Measurements from ENCODE around the gene SLC24A3.

Gene SLC24A3

DNA sequence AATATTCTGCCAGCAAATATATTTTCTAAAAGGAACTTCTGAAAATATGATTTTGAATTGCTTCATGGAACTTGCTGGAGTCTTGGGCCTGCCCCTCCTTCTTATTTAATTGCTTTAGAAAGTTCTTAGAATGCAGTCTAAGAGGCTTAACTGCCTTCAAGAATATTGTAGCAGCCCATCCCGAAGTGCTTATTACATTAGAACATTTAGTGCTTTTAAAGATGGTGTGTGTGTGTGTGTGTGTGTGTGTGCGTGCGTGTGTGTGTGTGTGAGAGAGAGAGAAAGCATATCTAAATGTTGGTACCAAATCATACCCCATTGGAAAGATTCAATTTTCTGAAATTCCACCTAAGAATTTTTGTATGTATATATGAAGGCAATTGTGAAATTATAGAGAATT is 193.5 kb downstream of the SLC24A3 start:
- H3K4me3 ChIP-seq (ENCODE audit: low read length) = no peak overlapping the region
- TF ChIP-seq ZNF274 (IDR thresholded peaks at IDR 0.05; ENCODE audit: low read depth, low read length) = no peak

DNA sequence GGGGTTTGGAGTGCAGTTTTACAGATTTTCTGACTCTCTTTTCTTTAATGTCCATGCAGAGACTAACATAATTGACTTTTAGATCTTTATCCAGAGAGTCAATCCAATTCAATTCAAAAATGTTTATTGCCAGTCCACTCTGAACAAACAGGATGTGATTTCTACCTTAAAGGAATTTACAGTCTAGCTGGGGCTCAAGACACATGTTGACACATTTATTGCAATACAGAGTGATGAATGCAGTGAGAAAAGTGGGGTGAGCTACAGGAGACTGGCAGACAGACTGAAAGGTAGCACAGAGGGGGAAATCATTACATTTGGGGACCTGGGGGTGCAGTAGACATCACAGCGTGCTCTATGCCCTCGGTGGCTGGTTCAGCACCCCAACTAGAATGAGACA is 193.9 kb downstream of the SLC24A3 start:
- TF ChIP-seq ZNF274 (IDR thresholded peaks at IDR 0.05; ENCODE audit: low read depth, low read length) = no peak
- no peak overlapping the region for H3K4me3 ChIP-seq (ENCODE audit: low read length)

DNA sequence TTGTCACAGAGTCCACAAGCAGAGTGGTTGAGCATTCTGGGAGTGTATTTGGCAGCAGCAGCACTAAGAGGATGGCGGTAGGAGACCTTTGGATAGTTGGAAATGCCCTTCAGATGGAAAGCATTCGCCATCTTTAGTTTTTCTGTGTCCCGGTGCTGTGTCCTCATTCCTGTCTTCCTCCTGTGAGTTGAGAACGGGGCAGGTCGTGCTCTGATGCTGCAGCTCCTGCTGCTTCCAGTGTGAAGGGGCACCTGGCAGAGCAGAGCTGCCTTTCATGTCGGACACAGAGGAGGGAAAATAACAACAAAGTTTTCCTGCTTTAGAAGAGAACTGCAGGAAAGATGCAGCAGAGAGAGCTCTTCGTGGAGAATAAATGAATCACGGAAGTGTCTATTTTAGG is 194.8 kb downstream of the SLC24A3 start:
- no peak overlapping the region for H3K4me3 ChIP-seq (ENCODE audit: low read length)
- TF ChIP-seq ZNF274 (IDR thresholded peaks at IDR 0.05; ENCODE audit: low read depth, low read length) = no peak

DNA sequence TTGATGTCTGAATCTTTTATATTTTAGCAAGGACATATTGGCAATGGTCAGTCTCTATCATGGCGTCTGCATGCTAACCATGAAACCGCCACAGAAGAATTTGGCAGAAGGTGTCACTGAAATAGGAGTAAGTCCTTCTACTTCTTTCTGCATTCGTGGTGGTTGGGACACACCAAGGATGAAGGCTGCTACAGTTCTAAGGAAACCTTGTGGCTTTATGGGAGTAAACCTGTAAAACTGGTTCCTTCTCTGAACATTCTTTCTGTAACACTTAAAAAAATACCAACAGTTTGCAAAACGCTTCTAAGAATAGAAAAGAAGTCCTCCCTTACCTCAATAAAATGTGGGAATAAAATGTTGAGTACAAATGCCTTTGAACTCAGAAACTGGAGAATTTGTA is 195.3 kb downstream of the SLC24A3 start:
- H3K4me3 ChIP-seq (ENCODE audit: low read length) = no peak overlapping the region
- no peak for TF ChIP-seq ZNF274 (IDR thresholded peaks at IDR 0.05; ENCODE audit: low read depth, low read length)

DNA sequence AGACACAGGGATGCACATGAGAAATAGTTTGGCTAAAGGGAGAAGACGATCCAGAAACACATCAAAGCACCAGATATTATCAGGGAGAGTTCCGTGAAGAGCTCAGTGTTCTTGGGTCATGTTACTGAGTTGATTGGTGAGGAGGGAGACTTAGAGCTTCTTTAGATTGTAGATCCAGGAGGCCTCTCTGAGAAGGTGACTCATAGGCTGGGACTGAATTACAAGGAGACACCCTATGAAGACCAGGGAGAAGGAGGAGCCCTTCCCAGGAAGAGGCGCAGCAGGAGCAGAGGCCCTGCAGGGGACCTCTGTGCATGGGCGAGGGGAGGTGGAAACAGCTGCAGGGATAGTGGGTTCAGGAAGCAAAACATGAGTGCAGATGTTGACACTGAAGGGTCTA is 196.5 kb downstream of the SLC24A3 start:
- TF ChIP-seq ZNF274 (IDR thresholded peaks at IDR 0.05; ENCODE audit: low read depth, low read length) = no peak
- H3K4me3 ChIP-seq (ENCODE audit: low read length) = no peak overlapping the region

DNA sequence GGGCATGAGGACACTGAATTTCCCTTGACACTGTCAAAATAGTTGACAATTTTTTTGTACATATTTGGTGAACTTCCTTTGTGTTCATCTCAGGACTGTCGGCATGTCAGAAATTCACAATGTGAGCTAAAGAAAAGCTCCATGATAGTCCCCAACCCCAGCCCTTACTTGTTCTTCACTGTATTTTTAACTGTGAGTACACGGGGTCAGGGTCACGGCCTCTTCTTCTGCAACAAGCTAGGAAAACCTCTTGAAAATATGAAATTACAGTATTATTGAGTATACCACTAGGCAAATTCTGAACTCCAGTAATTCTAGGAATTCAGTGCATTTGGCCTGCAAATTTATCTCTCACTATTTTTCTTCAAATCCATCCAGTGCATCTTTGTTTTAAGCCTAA is 199.4 kb downstream of the SLC24A3 start:
- no peak overlapping the region for H3K4me3 ChIP-seq (ENCODE audit: low read length)
- TF ChIP-seq ZNF274 (IDR thresholded peaks at IDR 0.05; ENCODE audit: low read depth, low read length) = no peak

DNA sequence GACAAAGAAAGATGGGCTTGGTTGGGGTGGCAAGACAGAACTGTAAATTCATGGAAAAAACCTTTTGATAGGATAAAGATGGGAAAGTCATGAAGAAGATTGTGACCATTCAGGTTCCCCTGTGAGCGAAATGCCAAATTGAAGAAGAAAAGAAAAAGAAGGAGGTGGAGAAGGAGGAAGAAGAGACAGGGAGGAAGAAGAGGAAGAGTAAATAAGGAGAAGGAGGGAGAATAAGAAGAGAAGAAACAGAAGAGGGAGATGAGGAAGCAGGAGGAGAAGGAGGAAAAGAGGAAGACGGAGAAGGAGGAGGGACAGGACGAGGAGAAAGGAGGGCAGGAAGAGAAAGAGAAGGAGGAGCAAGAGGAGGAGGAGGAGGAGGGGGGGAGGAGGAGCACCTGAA is 199.8 kb downstream of the SLC24A3 start:
- no peak overlapping the region for H3K4me3 ChIP-seq (ENCODE audit: low read length)
- TF ChIP-seq ZNF274 (IDR thresholded peaks at IDR 0.05; ENCODE audit: low read depth, low read length) = no peak

DNA sequence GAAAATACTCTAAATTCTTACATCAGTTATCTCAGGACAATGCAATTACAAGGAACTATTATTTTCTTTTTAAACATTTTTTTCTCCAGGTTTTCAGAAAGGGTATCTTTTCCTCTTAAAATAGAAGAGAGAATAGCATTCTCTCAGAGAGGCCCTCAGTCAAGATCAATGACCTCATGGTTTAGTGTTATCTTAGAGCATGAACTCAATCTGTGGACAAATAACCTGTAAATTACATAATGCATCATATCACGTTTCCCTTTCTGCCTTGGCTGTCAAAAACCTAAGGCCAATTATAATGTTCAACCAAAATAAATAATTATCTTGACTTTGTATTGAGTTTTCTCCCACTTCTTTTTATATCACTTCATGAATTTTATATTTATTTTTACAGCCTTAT is 202.2 kb downstream of the SLC24A3 start:
- TF ChIP-seq ZNF274 (IDR thresholded peaks at IDR 0.05; ENCODE audit: low read depth, low read length) = no peak
- H3K4me3 ChIP-seq (ENCODE audit: low read length) = no peak overlapping the region

DNA sequence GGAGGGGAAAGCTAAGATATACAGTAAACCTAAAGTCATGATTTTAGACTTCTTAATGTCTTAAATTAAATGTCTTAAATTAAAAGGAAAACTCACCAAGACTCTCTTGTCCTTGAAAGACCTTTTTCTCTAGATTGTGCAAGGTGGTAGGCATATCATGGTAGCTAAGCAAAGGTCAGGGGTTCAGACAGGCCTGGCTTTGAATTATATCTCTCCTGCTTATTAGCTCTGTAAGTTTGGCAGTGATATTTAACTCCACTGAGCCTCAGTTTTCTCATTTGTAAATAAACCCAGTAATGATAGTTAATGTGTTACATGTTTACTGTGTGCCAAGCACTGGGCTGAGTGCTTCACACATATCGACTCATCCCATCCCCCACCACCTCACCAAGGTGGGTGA is 203.3 kb downstream of the SLC24A3 start:
- TF ChIP-seq ZNF274 (IDR thresholded peaks at IDR 0.05; ENCODE audit: low read depth, low read length) = no peak
- H3K4me3 ChIP-seq (ENCODE audit: low read length) = no peak overlapping the region

DNA sequence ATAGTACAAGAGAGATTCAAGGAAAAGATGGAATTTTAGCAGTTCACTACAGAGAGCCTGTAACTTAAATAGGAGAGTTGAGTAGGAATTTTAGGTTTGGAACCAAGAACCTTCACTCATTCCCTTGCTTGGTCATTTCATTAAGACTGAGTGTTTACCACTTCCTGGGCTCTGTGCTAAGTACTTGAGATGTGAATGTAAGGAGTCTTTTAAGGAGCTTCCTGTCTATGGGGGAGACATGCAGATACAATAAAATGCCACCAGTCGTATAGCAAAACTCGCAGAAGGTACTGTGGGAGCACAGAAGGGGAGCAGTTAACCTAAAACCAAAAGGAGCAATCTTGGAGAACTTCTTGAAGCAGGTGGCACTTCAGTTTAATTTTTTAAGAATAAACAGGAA is 204.2 kb downstream of the SLC24A3 start:
- no peak for TF ChIP-seq ZNF274 (IDR thresholded peaks at IDR 0.05; ENCODE audit: low read depth, low read length)
- H3K4me3 ChIP-seq (ENCODE audit: low read length) = no peak overlapping the region

DNA sequence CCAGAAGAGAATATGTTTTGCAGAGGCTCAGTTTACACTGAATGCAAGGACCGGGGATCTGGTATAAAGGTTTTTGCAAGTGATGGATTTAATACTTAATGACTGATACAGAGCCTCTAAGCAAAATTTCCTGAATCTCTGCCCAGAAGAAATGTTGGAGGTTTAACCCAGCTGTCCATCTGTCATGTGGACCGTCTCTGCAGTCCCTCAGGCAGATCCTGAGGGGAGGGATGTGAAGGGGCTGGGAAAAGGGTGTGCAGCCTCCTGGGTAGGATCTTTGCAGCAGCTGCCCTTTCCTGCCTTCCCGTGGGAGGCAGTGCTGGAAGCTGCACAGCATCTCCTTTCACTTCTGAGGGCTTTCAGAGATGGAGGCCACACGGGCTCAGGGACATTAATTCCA is 207.0 kb downstream of the SLC24A3 start:
- TF ChIP-seq ZNF274 (IDR thresholded peaks at IDR 0.05; ENCODE audit: low read depth, low read length) = no peak
- H3K4me3 ChIP-seq (ENCODE audit: low read length) = no peak overlapping the region

DNA sequence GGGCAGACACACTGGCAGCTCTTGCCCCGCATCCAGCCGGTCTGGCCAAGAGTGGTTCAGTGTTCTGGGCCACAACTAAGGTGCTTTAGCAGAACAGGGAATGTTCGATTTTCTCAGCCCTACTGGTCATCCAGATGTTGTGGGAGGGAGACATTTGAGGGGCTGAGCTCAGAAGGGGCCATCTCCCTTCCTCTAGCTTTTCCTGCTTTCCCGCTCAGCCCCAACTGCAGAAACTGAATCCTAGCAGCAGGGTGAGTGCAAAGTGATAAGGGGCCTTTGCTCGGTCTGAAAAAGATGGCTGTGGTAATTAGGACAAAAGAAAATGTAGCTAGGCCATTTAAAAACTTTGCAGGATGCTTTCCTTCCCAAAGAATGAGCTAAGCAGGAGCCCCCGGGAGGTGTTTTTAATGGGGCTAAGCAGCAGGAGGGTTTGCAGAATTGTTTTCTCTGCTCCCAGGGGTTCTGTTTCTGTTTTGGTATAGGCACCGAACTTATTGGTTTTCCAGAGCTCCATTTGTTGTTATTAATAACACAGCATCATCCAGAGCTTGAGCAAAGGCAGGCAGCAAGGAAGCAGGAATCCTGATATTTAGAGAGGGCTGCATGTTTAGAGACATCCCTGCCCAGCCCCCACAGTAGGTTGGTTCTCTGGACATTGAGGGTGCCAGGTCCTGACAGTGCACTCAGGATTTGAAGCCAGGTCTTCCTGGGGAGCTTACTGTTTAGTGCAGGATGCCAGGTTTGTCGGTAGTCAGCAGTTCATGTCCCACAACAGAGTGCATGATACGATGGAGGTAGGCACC is 210.9 kb downstream of the SLC24A3 start:
- no peak overlapping the region for H3K4me3 ChIP-seq (ENCODE audit: low read length)
- no peak for TF ChIP-seq ZNF274 (IDR thresholded peaks at IDR 0.05; ENCODE audit: low read depth, low read length)

DNA sequence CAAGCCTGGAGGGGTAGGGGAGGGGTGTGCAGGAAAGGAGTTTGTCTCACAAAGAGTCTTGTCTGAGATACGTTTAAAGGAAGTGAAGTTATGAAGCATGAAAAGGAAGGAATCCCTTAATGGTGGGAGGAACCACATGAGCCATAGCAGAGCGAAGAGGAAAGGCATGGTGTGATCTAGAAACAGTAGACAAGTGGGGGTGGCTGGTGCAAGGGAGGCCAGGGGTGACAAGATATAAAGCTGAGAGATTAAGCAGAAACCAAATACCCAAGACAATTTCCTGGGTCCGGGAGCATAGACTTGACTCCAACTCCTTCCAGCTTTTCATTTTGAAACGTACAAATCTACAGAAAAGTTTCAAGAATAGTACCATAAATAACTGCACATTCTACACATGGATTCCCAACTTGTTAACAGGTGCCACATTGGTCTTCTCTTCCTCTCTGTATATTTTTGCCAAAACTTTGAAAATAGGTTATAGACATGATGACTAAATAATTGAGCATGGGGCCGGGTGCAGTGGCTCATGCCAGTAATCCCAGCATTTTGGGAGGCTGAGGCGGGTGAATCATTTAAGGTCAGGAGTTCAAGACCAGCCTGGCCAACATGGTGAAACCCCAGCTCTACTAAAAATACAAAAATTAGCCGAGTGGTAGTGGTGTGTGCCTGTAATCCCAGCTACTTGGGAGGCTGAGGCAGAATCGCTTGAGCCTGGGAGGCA is 211.6 kb downstream of the SLC24A3 start:
- no peak overlapping the region for H3K4me3 ChIP-seq (ENCODE audit: low read length)
- no peak for TF ChIP-seq ZNF274 (IDR thresholded peaks at IDR 0.05; ENCODE audit: low read depth, low read length)

DNA sequence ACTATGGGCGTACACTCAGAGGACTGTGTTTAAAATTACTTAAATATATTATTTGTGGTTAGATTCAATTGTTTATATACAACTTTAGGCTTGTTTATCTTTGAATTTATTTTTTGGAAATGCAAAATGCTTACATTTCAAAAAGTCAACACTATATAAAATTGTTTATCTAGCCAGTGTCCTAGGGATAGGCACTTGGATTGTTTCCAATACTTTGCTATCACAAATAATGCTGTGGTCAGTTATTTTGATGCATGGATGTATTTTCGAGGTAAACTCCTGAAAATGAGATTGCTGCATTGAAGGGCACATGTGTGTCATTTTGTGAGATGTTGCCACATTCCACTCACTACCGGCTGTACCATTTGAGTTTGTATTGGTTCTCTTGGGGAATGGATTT is 213.9 kb downstream of the SLC24A3 start:
- TF ChIP-seq ZNF274 (IDR thresholded peaks at IDR 0.05; ENCODE audit: low read depth, low read length) = no peak
- no peak overlapping the region for H3K4me3 ChIP-seq (ENCODE audit: low read length)

DNA sequence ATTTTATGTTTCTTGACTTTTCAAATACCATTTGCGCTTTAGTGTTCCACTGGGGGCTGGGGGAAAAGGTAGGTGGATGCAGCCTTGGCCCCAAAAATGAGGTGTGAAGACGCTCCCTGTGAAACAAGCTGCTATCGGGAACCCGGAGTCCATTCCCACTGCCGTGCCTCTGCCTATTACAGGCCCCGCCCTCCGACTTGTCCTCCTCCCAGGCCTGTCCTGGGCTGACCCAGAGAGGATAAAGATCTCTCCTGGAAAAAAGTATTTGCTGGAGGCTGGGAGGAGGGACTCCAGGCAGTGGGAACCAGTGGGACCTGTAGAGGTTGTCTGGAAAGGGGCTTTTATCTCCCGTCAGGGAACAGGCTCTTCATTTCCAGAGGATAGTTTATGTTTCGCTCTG is 215.0 kb downstream of the SLC24A3 start:
- TF ChIP-seq ZNF274 (IDR thresholded peaks at IDR 0.05; ENCODE audit: low read depth, low read length) = no peak
- H3K4me3 ChIP-seq (ENCODE audit: low read length) = no peak overlapping the region

Measured in GM08714 (cell line).